ENCODE measurements around the gene SCN10A. TPM values are rescaled to one million over a fixed set of nuclear protein-coding genes. Genes with fewer than 3 reads are reported as not detected.
A peak's percentile ranks its signal among the peaks of the same experiment; 100 is the strongest.

Gene SCN10A
- total RNA-seq, 1 donor from 2014 or later: 0.14 TPM

- intact Hi-C loops (cut with DNase I): no loop called here
- no peak for DNase-seq (ENCODE audit: missing footprints)
These were observed 128.7 kb downstream of the SCN10A start for GRCh38 chr3:38687321-38687720.

GRCh38 chr3:38684546-38684945 is 131.5 kb downstream of the SCN10A start:
- DNase-seq (ENCODE audit: missing footprints) (no peak), ATAC-seq (no peak)
- intact Hi-C loops (cut with DNase I): no loop called here

More at GRCh38 chr3:38687321-38687720, 128.7 kb downstream of the SCN10A start:
- no peak for ATAC-seq

- intact Hi-C loops (cut with DNase I): no loop called here
- ATAC-seq (no peak), DNase-seq (ENCODE audit: missing footprints) (no peak)
These were observed 146.3 kb downstream of the SCN10A start for GRCh38 chr3:38669668-38670067.

GRCh38 chr3:38662544-38662943 is 153.5 kb downstream of the SCN10A start:
- DNase-seq (ENCODE audit: missing footprints) (no peak), ATAC-seq (no peak)
- intact Hi-C loops (cut with DNase I): no loop called here

GRCh38 chr3:38658841-38659240 is 157.2 kb downstream of the SCN10A start:
- intact Hi-C loops (cut with DNase I): no loop called here
- no peak for ATAC-seq

GRCh38 chr3:38657369-38657768 is 158.6 kb downstream of the SCN10A start:
- intact Hi-C loops (cut with DNase I): no loop called here
- no peak for ATAC-seq

More at GRCh38 chr3:38658841-38659240, 157.2 kb downstream of the SCN10A start:
- no peak for DNase-seq (ENCODE audit: missing footprints)

GRCh38 chr3:38655708-38656300 is 160.2 kb downstream of the SCN10A start:
- ATAC-seq: peak; percentile 41
- intact Hi-C loops (cut with DNase I): no loop called here

More at GRCh38 chr3:38657369-38657768, 158.6 kb downstream of the SCN10A start:
- no peak for DNase-seq (ENCODE audit: missing footprints)

GRCh38 chr3:38653685-38654537 is 162.1 kb downstream of the SCN10A start:
- intact Hi-C loops (cut with DNase I): no loop called here
- DNase-seq (ENCODE audit: missing footprints) (no peak), ATAC-seq (no peak)

More at GRCh38 chr3:38655708-38656300, 160.2 kb downstream of the SCN10A start:
- no peak for DNase-seq (ENCODE audit: missing footprints)

- intact Hi-C loops (cut with DNase I): no loop called here
- DNase-seq (ENCODE audit: missing footprints): no peak
These were observed 163.1 kb downstream of the SCN10A start for GRCh38 chr3:38652934-38653333.

GRCh38 chr3:38651153-38651789 is 164.7 kb downstream of the SCN10A start:
- peak; percentile 40 for ATAC-seq
- DNase-seq (ENCODE audit: missing footprints): peak; percentile 81
- intact Hi-C loops (cut with DNase I): loop anchor here (2.0 kb wide), 2 partner anchors 130 to 154 kb away; partner anchors contain the start of gene EXOG

More at GRCh38 chr3:38652934-38653333, 163.1 kb downstream of the SCN10A start:
- ATAC-seq: no peak

- no peak for ATAC-seq
- intact Hi-C loops (cut with DNase I): loop anchor here (2.0 kb wide), 2 partner anchors 130 to 154 kb away; partner anchors contain the start of gene EXOG
- no peak for DNase-seq (ENCODE audit: missing footprints)
These were observed 165.6 kb downstream of the SCN10A start for GRCh38 chr3:38650248-38650951.

- intact Hi-C loops (cut with DNase I): loop anchor here (2.0 kb wide), 3 partner anchors 75 to 153 kb away; partner anchors contain the start of gene EXOG
- ATAC-seq: peak; percentile 80
- peak; percentile 78 for DNase-seq (ENCODE audit: missing footprints)
These were observed 166.3 kb downstream of the SCN10A start, which contains the start of gene SCN5A for GRCh38 chr3:38649500-38650247. Gene SCN5A (minus strand): TSS chr3:38649687. CDS start chr3:38633307, 16,380 bp downstream.

- intact Hi-C loops (cut with DNase I): loop anchor here (2.0 kb wide), 1 partner anchor 76 kb away; no protein-coding TSS in a partner anchor
- ATAC-seq (no peak), DNase-seq (ENCODE audit: missing footprints) (no peak)
These were observed 167.1 kb downstream of the SCN10A start for GRCh38 chr3:38648659-38649499.

- DNase-seq (ENCODE audit: missing footprints): peak; percentile 58
- no peak for ATAC-seq
- intact Hi-C loops (cut with DNase I): loop anchor here (2.0 kb wide), 1 partner anchor 77 kb away; no protein-coding TSS in a partner anchor
These were observed 167.9 kb downstream of the SCN10A start for GRCh38 chr3:38648024-38648658.

- DNase-seq (ENCODE audit: missing footprints) (no peak), ATAC-seq (no peak)
- intact Hi-C loops (cut with DNase I): no loop called here
These were observed 168.6 kb downstream of the SCN10A start for GRCh38 chr3:38647217-38647970.

Measured in Right ventricle myocardium inferior (tissue), 1 donor.